WTC11 (cell line): ENCODE results near the gene ZIC1. TPM values are rescaled to one million over a fixed set of nuclear protein-coding genes. Genes with fewer than 3 reads are reported as not detected.

Experiments used
- ATAC-seq: fragments of 200-7000 bp; cut with Tn5 transposase; 2 replicates; pipeline ENCODE4 v1.10.0; 2021; ENCODE audit warnings: mild to moderate bottlenecking, moderate library complexity
- CTCF ChIA-PET: fragments of 300-600 bp; sonication (Branson Sonifier 250); formaldehyde crosslinking; loops from one replicate; lab custom pipeline; 2021; ENCODE audit warnings: antibody characterized with exemption; lab: Charles Lee
- POLR2A ChIA-PET: fragments of 350-600 bp; sonication (Branson Sonifier 250); formaldehyde crosslinking; loops from one replicate; lab custom pipeline; 2021; ENCODE audit warnings: antibody characterized with exemption; lab: Charles Lee
- DNase-seq: peaks from one replicate; pipeline ENCODE4 v3.0.0; 2021; ENCODE audit warnings: low spot score
- H3K27ac Mint-ChIP-seq: 2 replicates; pipeline ENCODE4 v1.8.0; 2021; ENCODE audit warnings: mixed read lengths
- H3K27me3 Mint-ChIP-seq: 2 replicates; pipeline ENCODE4 v1.8.0; 2021; ENCODE audit warnings: low read depth, mild to moderate bottlenecking, moderate library complexity, mixed read lengths
- H3K36me3 Mint-ChIP-seq: 2 replicates; pipeline ENCODE4 v1.8.0; 2021; ENCODE audit warnings: mixed read lengths
- H3K4me1 Mint-ChIP-seq: 2 replicates; pipeline ENCODE4 v1.8.0; 2022; ENCODE audit warnings: mixed read lengths
- H3K4me3 Mint-ChIP-seq: 2 replicates; pipeline ENCODE4 v1.8.0; 2021; ENCODE audit warnings: mild to moderate bottlenecking, moderate library complexity, mixed read lengths
- H3K9me3 Mint-ChIP-seq: 2 replicates; pipeline ENCODE4 v1.8.0; 2021; ENCODE audit warnings: mixed read lengths
- CBFB ChIP-seq: sonication (generic); formaldehyde crosslinking; IDR thresholded peaks from 2 replicates; pipeline ENCODE4 v1.8.1; 2022; ENCODE audit warnings: mild to moderate bottlenecking, low read depth, missing genetic modification reagents
- ELF4 ChIP-seq: sonication (generic); formaldehyde crosslinking; IDR thresholded peaks from 2 replicates; pipeline ENCODE4 v1.8.1; 2022; ENCODE audit warnings: low read depth, mild to moderate bottlenecking, moderate library complexity, missing genetic modification reagents
- FOXK1 ChIP-seq: sonication (generic); formaldehyde crosslinking; IDR thresholded peaks from 2 replicates; pipeline ENCODE4 v1.8.0; 2022; ENCODE audit warnings: mild to moderate bottlenecking, moderate library complexity, missing genetic modification reagents
- HMGXB4 ChIP-seq: sonication (generic); formaldehyde crosslinking; IDR thresholded peaks from 2 replicates; pipeline ENCODE4 v1.8.1; 2023; ENCODE audit warnings: mild to moderate bottlenecking, moderate library complexity, missing genetic modification reagents
- JUN ChIP-seq: sonication (generic); formaldehyde crosslinking; IDR thresholded peaks from 2 replicates; pipeline ENCODE4 v1.8.0; 2023; ENCODE audit warnings: mild to moderate bottlenecking, missing genetic modification reagents
- MYBL2 ChIP-seq: sonication (generic); formaldehyde crosslinking; IDR thresholded peaks from 2 replicates; pipeline ENCODE4 v1.8.1; 2023; ENCODE audit warnings: mild to moderate bottlenecking, moderate library complexity, missing genetic modification reagents
- NFYB ChIP-seq: sonication (generic); formaldehyde crosslinking; conservative IDR thresholded peaks from 2 replicates; pipeline ENCODE4 v1.8.0; 2022; ENCODE audit warnings: low read depth, missing genetic modification reagents
- PRDM15 ChIP-seq: sonication (generic); formaldehyde crosslinking; IDR thresholded peaks from 2 replicates; pipeline ENCODE4 v1.8.0; 2022; ENCODE audit warnings: missing genetic modification reagents
- SOX15 ChIP-seq: fragments of 250-450 bp; sonication (Bioruptor Pico); IDR thresholded peaks from 2 replicates; pipeline ENCODE4 v1.9.0; 2021; ENCODE audit warnings: mild to moderate bottlenecking
- ZNF423 ChIP-seq: fragments of 250-450 bp; sonication (Bioruptor Pico); IDR thresholded peaks from 2 replicates; pipeline ENCODE4 v2.1.2; 2022; ENCODE audit warnings: mild to moderate bottlenecking, moderate library complexity
- ZNF671 ChIP-seq: fragments of 250-450 bp; sonication (Bioruptor Pico); IDR thresholded peaks from 2 replicates; pipeline ENCODE4 v1.8.0; 2021; ENCODE audit warnings: mild to moderate bottlenecking
- total RNA-seq: library from RNA; stranded (reverse); gene quantifications from 3 replicates; pipeline ENCODE4 v1.2.3, GENCODE V29; 2021
- TF ChIP-seq, protein P1 (sequence below): fragments of 250-450 bp; sonication (Bioruptor Pico); IDR thresholded peaks from 2 replicates; pipeline ENCODE4 v2.1.2; 2022; ENCODE audit warnings: mild to moderate bottlenecking, moderate library complexity
- TF ChIP-seq, protein P2 (sequence below): sonication (generic); formaldehyde crosslinking; IDR thresholded peaks from 2 replicates; pipeline ENCODE4 v1.8.1; 2022; ENCODE audit warnings: low read depth, missing genetic modification reagents, borderline replicate concordance
- TF ChIP-seq, protein P3 (sequence below): sonication (generic); formaldehyde crosslinking; IDR thresholded peaks from 2 replicates; pipeline ENCODE4 v1.8.0; 2022; ENCODE audit warnings: mild to moderate bottlenecking, missing genetic modification reagents

ZIC1 gene
- total RNA-seq, 1 experiment from 2014 or later, result 59.7 TPM

DNA sequence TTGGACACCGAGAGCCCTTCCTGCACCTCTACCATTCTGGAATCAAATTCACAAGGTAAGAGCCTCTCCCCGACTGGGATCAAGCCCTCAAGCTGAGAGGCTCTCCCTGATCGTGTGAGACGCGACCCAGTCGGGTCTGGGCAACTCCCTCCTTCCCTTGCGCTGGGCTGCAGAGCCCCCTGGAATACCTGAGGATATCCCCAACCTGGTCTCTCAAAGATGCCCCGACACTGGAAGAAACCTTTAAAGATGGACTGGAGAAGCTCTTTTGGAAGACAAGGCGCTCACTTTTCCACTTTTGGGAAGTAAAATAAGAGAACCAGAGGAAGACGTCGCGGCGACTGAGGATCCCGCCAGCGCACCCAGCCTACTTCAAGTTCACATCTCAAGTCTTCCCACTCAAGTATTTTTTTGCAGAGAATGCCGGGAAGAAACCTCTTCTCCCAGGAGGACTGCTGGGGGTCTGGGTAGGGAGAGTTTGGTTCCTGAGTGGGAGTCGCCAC, 36.6 kb upstream of the ZIC1 start (continued):
- TF ChIP-seq, protein P1, sequence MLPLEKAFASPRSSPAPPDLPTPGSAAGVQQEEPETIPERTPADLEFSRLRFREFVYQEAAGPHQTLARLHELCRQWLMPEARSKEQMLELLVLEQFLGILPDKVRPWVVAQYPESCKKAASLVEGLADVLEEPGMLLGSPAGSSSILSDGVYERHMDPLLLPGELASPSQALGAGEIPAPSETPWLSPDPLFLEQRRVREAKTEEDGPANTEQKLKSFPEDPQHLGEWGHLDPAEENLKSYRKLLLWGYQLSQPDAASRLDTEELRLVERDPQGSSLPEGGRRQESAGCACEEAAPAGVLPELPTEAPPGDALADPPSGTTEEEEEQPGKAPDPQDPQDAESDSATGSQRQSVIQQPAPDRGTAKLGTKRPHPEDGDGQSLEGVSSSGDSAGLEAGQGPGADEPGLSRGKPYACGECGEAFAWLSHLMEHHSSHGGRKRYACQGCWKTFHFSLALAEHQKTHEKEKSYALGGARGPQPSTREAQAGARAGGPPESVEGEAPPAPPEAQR (CRISPR knock-in tag), result no peak
- no peak for TF ChIP-seq SOX15 (CRISPR knock-in tag)

- ATAC-seq (no peak), DNase-seq (no peak)
- H3K4me3 Mint-ChIP-seq, result peak overlapping the region; percentile 33; the same call in 1 of the 2 replicates
- POLR2A ChIA-PET, result interaction anchor here (1.3 kb wide), 1 partner anchor 13 kb away, joined by 3 read pairs; no protein-coding TSS in a partner anchor
- peaks cover 100% of the 10 kb centered on the region for H3K27me3 Mint-ChIP-seq
- CTCF ChIA-PET, result interaction anchor here (0.6 to 2.8 kb wide), 3 partner anchors 11 to 32 kb away, joined by 3 to 25 read pairs (median 3); no protein-coding TSS in a partner anchor
- no peaks in the 10 kb centered on the region for H3K9me3 Mint-ChIP-seq
- no peak for TF ChIP-seq CBFB (CRISPR knock-in tag)
- TF ChIP-seq FOXK1, result no peak
- no peak for TF ChIP-seq ELF4
- no peak for TF ChIP-seq ZNF671 (CRISPR knock-in tag)
- TF ChIP-seq HMGXB4 (CRISPR knock-in tag), result no peak
- TF ChIP-seq ZNF423 (CRISPR knock-in tag), result no peak
- TF ChIP-seq PRDM15 (CRISPR knock-in tag), result no peak
- no peak for TF ChIP-seq MYBL2
- TF ChIP-seq NFYB (CRISPR knock-in tag), result no peak
- TF ChIP-seq, protein P2, sequence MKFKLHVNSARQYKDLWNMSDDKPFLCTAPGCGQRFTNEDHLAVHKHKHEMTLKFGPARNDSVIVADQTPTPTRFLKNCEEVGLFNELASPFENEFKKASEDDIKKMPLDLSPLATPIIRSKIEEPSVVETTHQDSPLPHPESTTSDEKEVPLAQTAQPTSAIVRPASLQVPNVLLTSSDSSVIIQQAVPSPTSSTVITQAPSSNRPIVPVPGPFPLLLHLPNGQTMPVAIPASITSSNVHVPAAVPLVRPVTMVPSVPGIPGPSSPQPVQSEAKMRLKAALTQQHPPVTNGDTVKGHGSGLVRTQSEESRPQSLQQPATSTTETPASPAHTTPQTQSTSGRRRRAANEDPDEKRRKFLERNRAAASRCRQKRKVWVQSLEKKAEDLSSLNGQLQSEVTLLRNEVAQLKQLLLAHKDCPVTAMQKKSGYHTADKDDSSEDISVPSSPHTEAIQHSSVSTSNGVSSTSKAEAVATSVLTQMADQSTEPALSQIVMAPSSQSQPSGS (CRISPR knock-in tag), result no peak
- no peak for TF ChIP-seq JUN (CRISPR knock-in tag)
- TF ChIP-seq, protein P3, sequence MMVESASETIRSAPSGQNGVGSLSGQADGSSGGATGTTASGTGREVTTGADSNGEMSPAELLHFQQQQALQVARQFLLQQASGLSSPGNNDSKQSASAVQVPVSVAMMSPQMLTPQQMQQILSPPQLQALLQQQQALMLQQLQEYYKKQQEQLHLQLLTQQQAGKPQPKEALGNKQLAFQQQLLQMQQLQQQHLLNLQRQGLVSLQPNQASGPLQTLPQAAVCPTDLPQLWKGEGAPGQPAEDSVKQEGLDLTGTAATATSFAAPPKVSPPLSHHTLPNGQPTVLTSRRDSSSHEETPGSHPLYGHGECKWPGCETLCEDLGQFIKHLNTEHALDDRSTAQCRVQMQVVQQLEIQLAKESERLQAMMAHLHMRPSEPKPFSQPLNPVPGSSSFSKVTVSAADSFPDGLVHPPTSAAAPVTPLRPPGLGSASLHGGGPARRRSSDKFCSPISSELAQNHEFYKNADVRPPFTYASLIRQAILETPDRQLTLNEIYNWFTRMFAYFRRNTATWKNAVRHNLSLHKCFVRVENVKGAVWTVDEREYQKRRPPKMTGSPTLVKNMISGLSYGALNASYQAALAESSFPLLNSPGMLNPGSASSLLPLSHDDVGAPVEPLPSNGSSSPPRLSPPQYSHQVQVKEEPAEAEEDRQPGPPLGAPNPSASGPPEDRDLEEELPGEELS (CRISPR knock-in tag), result no peak
- no peaks in the 10 kb centered on the region for H3K36me3 Mint-ChIP-seq
- H3K4me1 Mint-ChIP-seq, result peaks cover 71% of the 10 kb centered on the region
- H3K27ac Mint-ChIP-seq, result no peak overlapping the region
Observed at GRCh38 chr3:147373301-147373700, 35.9 kb upstream of the ZIC1 start.
